ENCODE measurements around the gene PILRB.

DNA sequence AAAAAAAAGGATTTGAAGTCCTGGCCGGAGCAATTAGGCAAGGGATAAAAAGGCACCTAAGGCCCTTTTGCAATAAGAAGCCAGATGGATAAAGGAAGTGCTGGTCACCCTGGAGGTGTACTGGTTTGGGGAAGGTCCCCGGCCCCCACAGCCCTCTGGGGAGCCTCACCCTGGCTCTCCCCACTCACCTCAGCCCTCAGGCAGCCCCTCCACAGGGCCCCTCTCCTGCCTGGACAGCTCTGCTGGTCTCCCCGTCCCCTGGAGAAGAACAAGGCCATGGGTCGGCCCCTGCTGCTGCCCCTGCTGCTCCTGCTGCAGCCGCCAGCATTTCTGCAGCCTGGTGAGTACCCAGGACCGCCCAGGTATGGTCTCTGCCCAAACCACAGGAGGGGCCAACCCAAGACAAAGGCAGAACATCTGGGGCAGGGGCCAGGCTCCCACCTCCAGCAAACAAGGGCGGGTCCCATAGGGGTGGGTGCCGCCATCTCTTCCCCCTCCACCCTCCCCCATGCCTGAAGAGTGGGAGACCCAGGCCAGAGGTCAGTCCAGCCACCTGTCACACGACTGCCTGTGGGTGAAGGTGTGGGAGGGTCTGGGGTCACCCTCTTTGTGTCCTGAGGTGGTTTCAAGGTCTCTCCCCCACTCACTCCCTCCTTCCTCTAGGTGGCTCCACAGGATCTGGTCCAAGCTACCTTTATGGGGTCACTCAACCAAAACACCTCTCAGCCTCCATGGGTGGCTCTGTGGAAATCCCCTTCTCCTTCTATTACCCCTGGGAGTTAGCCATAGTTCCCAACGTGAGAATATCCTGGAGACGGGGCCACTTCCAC is at the start of gene PILRB:
- TF ChIP-seq CTCF (conservative IDR thresholded peaks at IDR 0.05) (no peak), EZH2 (IDR thresholded peaks at IDR 0.05; ENCODE audit: low read depth) (no peak)
